K562 (cell line): ENCODE results near the gene HIKESHI. TPM values are rescaled to one million over a fixed set of nuclear protein-coding genes. Genes with fewer than 3 reads are reported as not detected.

Experiments used
- ARNT ChIP-seq, 2 experiments: fragments of 450-650 bp; IDR thresholded peaks; 2 replicates each; pipeline ENCODE4 v1.6.1; 2016; ENCODE audit warnings: mild to moderate bottlenecking in 1 of 2
- BACH1 ChIP-seq: fragments of 200-800 bp; sonication (Bioruptor generic); IDR thresholded peaks from 2 replicates; pipeline ENCODE4 v1.6.1; 2016; ENCODE audit warnings: missing genetic modification characterization, missing compliant biosample characterization
- C11orf30 ChIP-seq: fragments of 450-650 bp; IDR thresholded peaks from 2 replicates; pipeline ENCODE4 v1.6.1; 2016; ENCODE audit warnings: low read depth, mild to moderate bottlenecking
- CC2D1A ChIP-seq: fragments of 450-650 bp; IDR thresholded peaks from 2 replicates; pipeline ENCODE4 v1.6.1; 2017; ENCODE audit warnings: mild to moderate bottlenecking
- CREB1 ChIP-seq, 2 experiments: sonication (generic) in 1 of 2; formaldehyde crosslinking in 1 of 2; IDR thresholded peaks; 2 replicates each; pipeline versions ENCODE4 v1.6.1 to v1.8.0; 2012 to 2022; ENCODE audit warnings: inconsistent platforms in 1 of 2, mild to moderate bottlenecking in 1 of 2, missing genetic modification reagents in 1 of 2, moderate library complexity in 1 of 2
- GABPB1 ChIP-seq: sonication (generic); formaldehyde crosslinking; IDR thresholded peaks from 2 replicates; pipeline ENCODE4 v1.8.0; 2022; ENCODE audit warnings: mild to moderate bottlenecking, missing genetic modification reagents
- LARP7 ChIP-seq: fragments of 450-650 bp; IDR thresholded peaks from 2 replicates; pipeline ENCODE4 v1.6.1; 2016
- LEF1 ChIP-seq: fragments of 450-650 bp; IDR thresholded peaks from 2 replicates; pipeline ENCODE4 v1.6.1; 2016; ENCODE audit warnings: mild to moderate bottlenecking
- MECOM ChIP-seq: fragments of 250-450 bp; sonication (Bioruptor Pico); IDR thresholded peaks from 2 replicates; pipeline ENCODE4 v1.8.0; 2022; ENCODE audit warnings: inconsistent platforms
- NFYB ChIP-seq: IDR thresholded peaks from 2 replicates; pipeline ENCODE4 v1.6.1; 2011; ENCODE audit warnings: mild to moderate bottlenecking, moderate library complexity; ENCODE audit not compliant: insufficient read length; ENCODE audit errors: extremely low read depth
- PHB2 ChIP-seq: fragments of 450-650 bp; IDR thresholded peaks from 2 replicates; pipeline ENCODE4 v1.6.1; 2017; ENCODE audit warnings: low read depth
- POLR2H ChIP-seq: IDR thresholded peaks from 2 replicates; pipeline ENCODE4 v1.6.1; 2016; ENCODE audit warnings: missing genetic modification characterization, low read depth, mild to moderate bottlenecking, control low read depth, missing compliant biosample characterization, moderate library complexity
- SMARCC2 ChIP-seq: fragments of 450-650 bp; IDR thresholded peaks from 2 replicates; pipeline ENCODE4 v1.6.1; 2017; ENCODE audit warnings: antibody characterized with exemption, moderate library complexity, mild to moderate bottlenecking, low read depth
- SMARCE1 ChIP-seq: fragments of 450-650 bp; IDR thresholded peaks from 2 replicates; pipeline ENCODE4 v1.7.1; 2016; ENCODE audit warnings: mild to moderate bottlenecking
- SRSF3 ChIP-seq: fragments of 200-400 bp; formaldehyde crosslinking; IDR thresholded peaks from 2 replicates; pipeline ENCODE4 v1.6.1; 2016; ENCODE audit warnings: mild to moderate bottlenecking, low read length, moderate library complexity; ENCODE audit not compliant: insufficient read depth
- TAF9B ChIP-seq: fragments of 450-650 bp; IDR thresholded peaks from 2 replicates; pipeline ENCODE4 v1.6.1; 2018; ENCODE audit warnings: mild to moderate bottlenecking; ENCODE audit not compliant: partially characterized antibody
- TEAD1 ChIP-seq, 2 experiments: fragments of 450-650 bp in 1 of 2; sonication (generic) in 1 of 2; formaldehyde crosslinking; IDR thresholded peaks; 2 replicates each; pipeline versions ENCODE4 v1.4.0 to v1.8.0; 2020 to 2022; ENCODE audit warnings: mild to moderate bottlenecking in 2 of 2, missing genetic modification reagents in 1 of 2
- TRIM28 ChIP-seq: fragments of 450-650 bp; IDR thresholded peaks from 2 replicates; pipeline ENCODE4 v1.6.1; 2017
- ZC3H11A ChIP-seq: IDR thresholded peaks from 2 replicates; pipeline ENCODE4 v1.6.1; 2012; ENCODE audit warnings: low read depth, low read length, improper control_type of control experiment
- ZNF134 ChIP-seq: fragments of 250-450 bp; sonication (Bioruptor Pico); conservative IDR thresholded peaks from 2 replicates; pipeline ENCODE4 v1.4.0; 2020
- ZNF197 ChIP-seq: fragments of 200-800 bp; sonication (Bioruptor generic); IDR thresholded peaks from 2 replicates; pipeline ENCODE4 v1.6.1; 2016; ENCODE audit warnings: low read depth, missing genetic modification characterization, missing compliant biosample characterization
- ZNF584 ChIP-seq: fragments of 200-800 bp; sonication (Bioruptor generic); IDR thresholded peaks from 2 replicates; pipeline ENCODE4 v1.6.1; 2016; ENCODE audit warnings: low read depth, mild to moderate bottlenecking, missing genetic modification characterization, missing compliant biosample characterization
- ZNF644 ChIP-seq: fragments of 200-800 bp; sonication (Bioruptor generic); IDR thresholded peaks from 2 replicates; pipeline ENCODE4 v1.6.1; 2016; ENCODE audit warnings: low read depth, missing genetic modification characterization, missing compliant biosample characterization
- ZNF766 ChIP-seq: fragments of 200-800 bp; sonication (Bioruptor generic); conservative IDR thresholded peaks from 2 replicates; pipeline ENCODE4 v1.6.1; 2016; ENCODE audit warnings: missing genetic modification characterization, missing compliant biosample characterization
- polyA plus RNA-seq, 8 experiments: library from polyadenylated mRNA; depleted of rRNA in 4 of 8; stranded (reverse) in 5 of 8; unstranded in 3 of 8; fragments of >200 nt; fragmentation: Nextera tagmentation in 2 of 8; fragmentation: Illumina TruSeq in 1 of 8; extraction: Ambion mirVana in 2 of 8; extraction: Trizol in 1 of 8; gene quantifications; 2 replicates each; pipeline versions ENCODE4 v1.2.1 to v1.2.3, GENCODE V29; 2011 to 2014; ENCODE audit warnings: inconsistent platforms in 1 of 8, missing spikeins in 1 of 8
- total RNA-seq, 7 experiments: library from RNA; depleted of rRNA in 6 of 7; stranded (reverse); fragments of >200 nt in 6 of 7; fragmentation: Illumina TruSeq in 2 of 7; extraction: Trizol in 2 of 7; gene quantifications; 2 replicates each; pipeline versions ENCODE4 v1.2.1 to v1.2.3, GENCODE V29; 2011 to 2021; ENCODE audit warnings: low replicate concordance in 1 of 7
- TF ChIP-seq, protein P1 (sequence below): conservative IDR thresholded peaks from 2 replicates; pipeline ENCODE4 v1.6.1; 2011; ENCODE audit warnings: low read depth, mild to moderate bottlenecking, low read length; ENCODE audit not compliant: control insufficient read depth
- TF ChIP-seq, protein P2 (sequence below): fragments of 250-450 bp; sonication (Bioruptor Pico); IDR thresholded peaks from 2 replicates; pipeline ENCODE4 v1.8.0; 2021; ENCODE audit warnings: borderline replicate concordance, mild to moderate bottlenecking, moderate library complexity; ENCODE audit not compliant: poor library complexity, severe bottlenecking
- TF ChIP-seq, protein P3 (sequence below): sonication (generic); formaldehyde crosslinking; IDR thresholded peaks from 2 replicates; pipeline ENCODE4 v1.8.0; 2023; ENCODE audit warnings: mild to moderate bottlenecking, missing genetic modification reagents

HIKESHI gene
- total and polyA plus RNA-seq, 9 of the 15 experiments (the other 6 are each of a cell fraction or from before 2014, with no cell fraction given), result 33.2 to 196 (median 62.7) TPM

DNA sequence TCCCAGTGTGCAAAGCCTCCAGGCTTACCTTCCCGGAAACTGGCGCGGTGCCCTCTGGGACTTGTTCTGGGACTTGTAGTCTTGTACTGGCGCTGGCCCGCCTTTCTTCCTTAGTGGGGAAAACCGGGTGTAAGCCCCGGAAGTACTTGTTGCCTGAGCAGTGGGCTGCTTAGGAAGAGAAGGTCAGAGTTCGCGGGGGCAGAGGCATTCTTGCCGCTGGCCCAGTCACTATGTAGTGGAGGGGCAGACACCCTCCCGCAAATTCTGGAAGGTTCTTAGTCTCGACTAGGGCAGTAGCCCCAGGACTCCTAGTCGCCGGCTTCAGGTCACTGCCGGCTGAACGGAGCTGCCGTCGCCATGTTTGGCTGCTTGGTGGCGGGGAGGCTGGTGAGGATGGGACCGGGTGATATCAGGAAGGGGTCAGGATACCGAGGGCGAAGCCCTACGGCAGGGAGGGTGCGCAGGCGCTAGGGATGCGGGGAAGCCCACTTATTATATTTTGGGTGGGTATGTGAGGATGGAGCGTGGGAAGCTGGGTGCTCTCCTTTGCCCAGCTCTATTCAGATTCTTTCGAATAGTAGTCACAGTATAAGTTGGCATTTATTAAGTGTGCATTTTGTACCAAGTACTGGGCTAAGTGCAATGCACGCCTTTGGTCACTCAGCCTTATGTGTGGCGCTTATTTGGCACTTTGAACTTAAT lies at the start of gene HIKESHI (continued):
- TF ChIP-seq, protein P1, sequence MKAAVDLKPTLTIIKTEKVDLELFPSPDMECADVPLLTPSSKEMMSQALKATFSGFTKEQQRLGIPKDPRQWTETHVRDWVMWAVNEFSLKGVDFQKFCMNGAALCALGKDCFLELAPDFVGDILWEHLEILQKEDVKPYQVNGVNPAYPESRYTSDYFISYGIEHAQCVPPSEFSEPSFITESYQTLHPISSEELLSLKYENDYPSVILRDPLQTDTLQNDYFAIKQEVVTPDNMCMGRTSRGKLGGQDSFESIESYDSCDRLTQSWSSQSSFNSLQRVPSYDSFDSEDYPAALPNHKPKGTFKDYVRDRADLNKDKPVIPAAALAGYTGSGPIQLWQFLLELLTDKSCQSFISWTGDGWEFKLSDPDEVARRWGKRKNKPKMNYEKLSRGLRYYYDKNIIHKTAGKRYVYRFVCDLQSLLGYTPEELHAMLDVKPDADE, result peak; percentile 100
- TF ChIP-seq ZNF584 (CRISPR knock-in tag) (peak; percentile 88), C11orf30 (peak; percentile 80), ZNF766 (peak; percentile 97), ZNF644 (peak; percentile 99), ZNF197 (CRISPR knock-in tag) (peak; percentile 98), LARP7 (peak; percentile 87; the same call in 1 of the 2 replicates), PHB2 (no peak), CC2D1A (peak; percentile 74; the same call in 1 of the 2 replicates), POLR2H (tag) (0 out of 2 replicates have a peak, but pooled peaks have one; percentile 67), BACH1 (tag) (peak; percentile 83), MECOM (CRISPR knock-in tag) (no peak), ARNT (IDR thresholded peaks at IDR 0.05) (peak in 1 of 2 experiments; percentile 51; a peak in 1 of 4 replicates), TRIM28 (0 out of 2 replicates have a peak, but pooled peaks have one; percentile 54), SMARCE1 (peak; percentile 36; the same call in 1 of the 2 replicates), SRSF3 (no peak), GABPB1 (CRISPR knock-in tag) (peak; percentile 99), SMARCC2 (no peak), TEAD1 (CRISPR knock-in tag; IDR thresholded peaks at IDR 0.05) (peak in 1 of 2 experiments; percentile 79; a peak in 2 of 4 replicates), ZNF134 (0 out of 2 replicates have a peak, but pooled peaks have one; percentile 31), NFYB (no peak), LEF1 (peak; percentile 35; the same call in 1 of the 2 replicates), TAF9B (peak; percentile 65), CREB1 (IDR thresholded peaks at IDR 0.05) (peak; percentile 33; the same call in 1 of the 2 replicates), CREB1 (CRISPR knock-in tag; IDR thresholded peaks at IDR 0.05) (0 out of 2 replicates have a peak, but pooled peaks have one; percentile 12), ZC3H11A (0 out of 2 replicates have a peak, but pooled peaks have one; percentile 31)
- TF ChIP-seq, protein P2, sequence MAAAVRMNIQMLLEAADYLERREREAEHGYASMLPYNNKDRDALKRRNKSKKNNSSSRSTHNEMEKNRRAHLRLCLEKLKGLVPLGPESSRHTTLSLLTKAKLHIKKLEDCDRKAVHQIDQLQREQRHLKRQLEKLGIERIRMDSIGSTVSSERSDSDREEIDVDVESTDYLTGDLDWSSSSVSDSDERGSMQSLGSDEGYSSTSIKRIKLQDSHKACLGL (CRISPR knock-in tag), result no peak
- TF ChIP-seq, protein P3, sequence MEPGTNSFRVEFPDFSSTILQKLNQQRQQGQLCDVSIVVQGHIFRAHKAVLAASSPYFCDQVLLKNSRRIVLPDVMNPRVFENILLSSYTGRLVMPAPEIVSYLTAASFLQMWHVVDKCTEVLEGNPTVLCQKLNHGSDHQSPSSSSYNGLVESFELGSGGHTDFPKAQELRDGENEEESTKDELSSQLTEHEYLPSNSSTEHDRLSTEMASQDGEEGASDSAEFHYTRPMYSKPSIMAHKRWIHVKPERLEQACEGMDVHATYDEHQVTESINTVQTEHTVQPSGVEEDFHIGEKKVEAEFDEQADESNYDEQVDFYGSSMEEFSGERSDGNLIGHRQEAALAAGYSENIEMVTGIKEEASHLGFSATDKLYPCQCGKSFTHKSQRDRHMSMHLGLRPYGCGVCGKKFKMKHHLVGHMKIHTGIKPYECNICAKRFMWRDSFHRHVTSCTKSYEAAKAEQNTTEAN (CRISPR knock-in tag), result 0 out of 2 replicates have a peak, but pooled peaks have one; percentile 41
